Measurements from ENCODE around the gene AICDA.

- no peak for TF ChIP-seq CTCF (IDR thresholded peaks at IDR 0.05)
- no peak for TF ChIP-seq POLR2A (IDR thresholded peaks at IDR 0.05)
Observed at GRCh38 chr12:8559676-8560075, 53.0 kb downstream of the AICDA start.
